ENCODE measurements around the gene GUCY2F.
A peak's percentile ranks its signal among the peaks of the same experiment; 100 is the strongest.

The GUCY2F gene

DNA sequence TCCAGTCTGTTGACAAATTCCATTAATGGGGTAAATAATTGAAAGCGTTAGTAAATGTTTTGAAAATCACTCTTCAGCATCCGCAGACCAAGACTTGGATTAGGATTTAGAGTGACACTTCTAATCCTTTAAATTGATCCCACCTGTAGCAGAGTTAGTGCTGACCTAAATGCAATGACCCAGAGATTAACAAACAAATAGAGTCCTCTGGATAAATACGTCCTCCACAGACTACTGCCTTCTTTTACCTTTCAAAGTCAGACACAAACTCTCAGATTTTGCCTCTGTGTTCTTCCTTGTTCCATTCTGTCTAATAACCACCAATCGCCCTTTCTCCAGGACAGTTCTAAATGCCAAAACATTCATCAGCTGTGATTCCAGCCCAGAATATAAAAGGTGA, at the start of gene GUCY2F:
TSS of gene GUCY2F (minus strand) at position 101 of the 400 bp plus-strand sequence. CDS start 6,150 bp downstream, outside the sequence.
- DNase-seq: no peak

- no peak for DNase-seq
Measured at GRCh38 chrX:109519001-109519400, 37.1 kb upstream of the GUCY2F start.

DNA sequence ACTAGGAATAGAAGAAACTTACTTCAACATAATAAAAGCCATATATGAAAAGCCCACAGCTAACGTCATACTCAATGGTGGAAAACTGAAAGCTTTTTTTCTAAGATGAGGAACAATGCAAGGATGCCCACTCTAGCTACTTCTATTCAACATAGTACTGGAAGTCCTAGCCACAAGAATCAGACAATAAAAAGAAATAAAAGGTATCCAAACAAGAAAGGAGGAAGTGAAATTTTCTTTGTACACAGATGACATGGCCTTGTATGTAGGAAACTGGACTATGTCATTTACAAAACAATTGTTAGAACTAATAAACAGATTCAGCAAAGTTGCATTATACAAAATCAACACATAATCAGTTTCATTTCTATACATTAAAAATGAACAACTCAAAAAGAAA, 29.2 kb upstream of the GUCY2F start:
- no peak for DNase-seq

GRCh38 chrX:109508915-109509314, 27.0 kb upstream of the GUCY2F start:
- no peak for DNase-seq

DNA sequence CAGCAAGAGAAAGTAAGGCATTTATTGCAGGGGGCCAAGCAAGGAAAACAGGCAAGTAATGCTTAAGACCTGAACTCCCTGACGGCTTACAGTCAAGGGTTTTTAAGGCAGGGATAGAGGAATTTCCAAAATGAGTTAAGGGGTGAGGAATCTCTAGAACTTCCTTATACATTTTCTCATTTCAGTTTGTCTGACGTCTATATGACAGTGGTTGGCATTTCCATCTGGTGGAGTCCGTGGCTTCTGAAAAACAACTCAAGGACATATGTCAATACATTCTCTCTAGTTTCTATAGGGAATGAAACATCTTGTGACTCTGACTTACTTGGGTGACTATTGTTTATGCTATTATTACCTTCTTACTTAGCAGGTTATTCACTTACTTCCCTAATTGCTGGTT, 19.3 kb upstream of the GUCY2F start:
- DNase-seq: peak; percentile 54 to 77

DNA sequence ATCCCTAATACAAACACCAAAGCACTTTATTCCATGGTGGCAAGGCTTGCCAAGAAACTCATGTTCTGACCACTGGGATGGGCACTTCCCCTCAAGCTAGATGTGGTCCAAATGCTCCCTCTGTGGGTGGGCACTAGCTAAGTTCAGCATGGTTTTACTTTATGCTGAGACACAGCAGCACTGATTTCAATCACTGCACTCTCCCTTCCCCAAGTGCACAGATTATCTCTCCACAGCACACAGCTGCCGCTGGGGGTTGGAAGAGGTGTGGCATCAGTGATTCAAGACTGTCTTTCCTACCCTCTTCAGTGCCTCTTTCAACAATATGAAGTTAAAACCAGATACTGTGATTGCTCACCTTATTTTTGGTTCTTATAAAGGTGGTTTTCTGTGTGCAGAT, 16.5 kb upstream of the GUCY2F start:
- DNase-seq: no peak

DNA sequence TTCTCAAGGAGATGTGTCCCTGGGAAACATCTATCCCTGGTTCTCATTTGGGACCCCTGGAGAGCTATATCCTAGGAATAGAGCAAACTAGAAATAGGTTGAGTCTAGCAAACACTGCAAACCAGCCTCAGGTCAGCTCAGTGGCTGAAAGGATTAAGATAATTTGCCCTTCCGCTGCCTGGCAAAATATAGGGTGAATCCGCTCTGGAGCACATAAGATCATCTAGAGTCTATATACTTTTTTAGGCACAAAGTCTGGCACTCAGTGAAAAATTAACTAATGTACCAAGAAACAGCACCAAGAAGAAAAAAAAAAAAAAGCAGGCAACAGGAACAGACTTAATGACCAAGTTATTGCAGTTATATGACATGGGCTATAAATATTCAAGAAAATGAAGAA, 7.3 kb upstream of the GUCY2F start:
- DNase-seq: no peak

DNA sequence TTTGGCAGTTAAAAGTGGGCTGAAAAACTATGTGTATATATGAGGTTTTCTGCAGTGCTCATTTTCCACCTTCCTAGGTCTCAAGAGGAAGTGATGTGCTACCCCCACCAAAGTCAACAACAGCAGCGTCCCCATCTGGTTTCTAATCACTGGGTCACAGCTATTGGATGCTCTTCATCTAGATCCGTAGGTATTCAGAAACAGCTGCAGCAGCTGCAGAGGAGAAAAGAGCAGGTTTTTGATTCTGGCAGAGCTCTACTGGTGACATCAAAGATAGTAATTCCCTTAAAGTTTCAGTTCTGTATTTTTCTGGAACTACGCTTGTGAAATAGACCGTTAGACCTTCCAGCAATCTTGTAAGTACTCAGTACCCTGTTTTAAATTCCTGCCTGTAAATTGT, 5.8 kb upstream of the GUCY2F start:
- DNase-seq: peak; percentile 46 to 58

DNA sequence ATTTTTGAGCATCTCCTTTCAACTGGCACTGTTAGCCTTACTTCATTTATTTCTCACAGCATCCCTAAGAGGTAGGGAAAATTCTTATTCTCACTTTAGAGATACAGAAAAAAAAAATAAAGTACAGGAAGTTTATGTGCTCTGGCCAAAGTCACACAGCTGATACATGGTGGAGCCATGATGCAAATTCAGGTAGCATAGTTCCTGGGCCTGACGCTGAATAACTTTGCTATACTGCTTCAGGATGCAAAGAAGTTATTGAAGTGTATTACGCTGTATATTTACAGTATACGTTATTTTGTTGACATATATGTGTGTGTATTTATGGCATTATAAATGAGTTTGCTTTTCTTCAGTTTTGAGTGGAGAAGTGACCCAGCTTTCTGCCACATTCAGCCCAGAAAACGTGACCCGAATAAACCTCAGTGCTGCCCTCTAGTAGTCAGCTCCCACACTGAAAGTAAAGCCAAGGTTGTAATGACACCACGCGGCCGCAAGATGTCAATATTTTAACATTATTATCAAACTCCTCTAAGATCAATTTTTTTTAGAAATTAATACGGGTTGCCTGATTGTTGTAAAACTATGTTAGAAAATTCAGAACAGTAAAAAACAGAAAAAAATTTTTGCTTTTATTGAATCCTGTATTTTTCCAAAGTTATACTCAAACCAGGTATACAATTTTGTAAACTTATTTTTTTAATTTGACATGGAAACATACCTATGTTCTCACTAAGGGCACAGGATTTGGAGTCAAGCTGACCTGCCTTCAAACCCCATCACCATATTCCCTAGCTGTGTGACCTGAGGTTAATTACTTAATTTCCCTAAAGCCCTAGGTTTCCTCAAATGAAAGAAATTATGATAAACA, 3.8 kb upstream of the GUCY2F start:
- DNase-seq: peak; percentile 54 to 83

- no peak for DNase-seq
Measured at GRCh38 chrX:109484886-109485285, 3.0 kb upstream of the GUCY2F start.

- DNase-seq: peak; percentile 7 to 35
Measured at GRCh38 chrX:109475174-109475891, 6.6 kb downstream of the GUCY2F start.

GRCh38 chrX:109472939-109473735, 8.7 kb downstream of the GUCY2F start:
- peak; percentile 12 to 30 for DNase-seq

DNA sequence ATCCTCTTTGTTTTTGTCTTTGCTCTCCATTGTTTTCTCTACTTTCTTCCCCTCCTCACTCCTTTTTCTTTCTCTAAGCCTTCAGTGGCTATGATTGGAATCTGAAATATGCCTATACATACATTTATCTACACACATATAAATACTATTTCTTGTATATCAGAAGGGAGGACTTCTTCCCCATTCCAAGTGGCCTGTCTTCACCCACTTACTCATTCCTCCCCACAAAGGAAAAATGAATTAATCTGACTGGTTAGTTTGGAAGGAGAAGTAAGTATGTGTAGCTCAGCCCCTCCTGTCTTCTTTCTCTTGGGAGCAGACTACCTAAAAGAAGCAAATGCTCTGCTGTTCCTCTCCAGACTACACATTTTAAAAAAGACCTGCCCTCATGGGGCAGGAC, 17.7 kb downstream of the GUCY2F start:
- DNase-seq: no peak

DNA sequence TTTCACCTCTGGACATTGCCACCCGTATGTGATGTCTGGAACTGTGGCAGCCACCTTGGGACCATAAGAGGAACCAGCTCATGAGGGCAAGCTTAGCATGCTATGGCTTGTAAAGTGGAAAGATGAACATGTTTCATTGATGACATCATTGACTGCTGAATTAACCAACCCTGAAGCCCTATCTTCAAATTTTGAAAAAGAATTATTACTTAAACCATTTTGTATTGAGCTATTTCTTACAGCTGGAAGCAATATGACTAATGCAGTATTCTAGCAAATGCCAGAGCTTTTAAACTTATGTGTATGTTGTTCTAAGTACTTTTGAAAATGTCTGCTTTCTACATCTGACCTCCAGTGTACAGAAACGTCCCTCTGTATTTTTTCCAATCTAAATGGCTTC, 18.1 kb downstream of the GUCY2F start:
- DNase-seq: no peak

GRCh38 chrX:109448282-109448938, 33.5 kb downstream of the GUCY2F start:
- no peak for DNase-seq

DNA sequence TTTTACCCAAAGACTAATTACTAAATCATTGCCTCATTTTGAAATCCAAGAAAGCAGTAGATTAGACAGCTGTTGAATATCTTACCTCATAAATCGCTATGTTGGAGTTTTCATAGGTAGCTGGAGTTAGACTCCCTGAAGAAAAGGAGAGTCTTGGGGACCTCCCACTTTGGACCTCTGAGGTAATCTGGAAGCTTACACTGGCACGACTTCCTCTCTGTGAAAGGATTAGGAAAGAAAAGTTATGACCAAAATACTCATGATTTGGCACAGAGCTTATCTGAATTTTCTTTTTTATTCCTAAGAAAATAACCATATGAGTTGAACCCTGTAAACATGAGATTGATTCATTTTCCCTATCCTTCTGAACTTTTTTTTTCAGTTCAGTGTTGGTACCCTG, 40.6 kb downstream of the GUCY2F start:
- DNase-seq: peak; percentile 45 to 61

GRCh38 chrX:109440475-109440874, 41.4 kb downstream of the GUCY2F start:
- DNase-seq: peak; percentile 58 to 63

GRCh38 chrX:109409181-109409580, 72.7 kb downstream of the GUCY2F start:
- no peak for DNase-seq

GRCh38 chrX:109403922-109404321, 78.0 kb downstream of the GUCY2F start:
- no peak for DNase-seq

GRCh38 chrX:109399831-109400230, 82.1 kb downstream of the GUCY2F start:
- DNase-seq: no peak

DNA sequence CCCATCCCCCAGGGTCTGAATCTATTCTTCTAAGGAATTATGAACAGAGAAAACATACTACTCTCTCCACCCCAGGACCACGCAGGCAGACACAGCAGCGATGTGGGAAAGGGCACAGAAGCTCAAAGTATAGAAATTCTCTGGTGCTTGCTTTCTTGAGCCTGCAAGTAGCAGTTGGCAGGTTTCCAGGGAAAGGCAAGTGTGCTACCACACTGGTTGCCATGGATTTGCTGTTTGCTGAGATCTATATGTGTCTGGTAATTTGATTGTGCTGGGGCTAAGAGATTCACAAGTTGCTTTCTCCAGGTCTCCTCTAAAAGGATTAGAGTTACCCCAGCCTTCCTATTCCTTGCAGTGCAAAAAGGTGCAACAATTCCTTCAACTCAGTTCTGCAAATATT, 83.1 kb downstream of the GUCY2F start:
- DNase-seq: no peak

DNA sequence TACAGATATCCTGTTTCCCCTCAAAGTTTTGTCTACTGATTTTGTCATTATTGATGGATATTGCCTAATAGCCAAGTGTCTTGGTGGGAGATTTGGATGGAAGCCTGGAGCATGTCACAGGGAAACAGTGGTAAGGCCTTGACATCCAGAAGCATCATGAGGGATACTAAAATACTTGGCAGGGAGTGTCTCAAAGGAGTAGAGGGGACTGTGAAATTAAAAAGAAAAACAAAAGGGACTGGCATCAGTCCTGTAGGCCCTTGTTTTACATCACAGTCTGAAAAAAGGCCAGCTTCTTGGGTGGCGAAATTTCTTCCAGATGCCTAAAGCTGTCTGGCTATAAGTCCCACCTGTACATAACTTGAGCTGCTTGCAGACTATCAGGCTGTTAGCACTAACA, 83.8 kb downstream of the GUCY2F start:
- no peak for DNase-seq

- peak in 1 of 2 donors; percentile 17 for DNase-seq
Measured at GRCh38 chrX:109393859-109394258, 88.0 kb downstream of the GUCY2F start.

Measured in inflammatory macrophage treated with lipopolysaccharide for 1 hour (primary cell).